H1 (cell line): ENCODE data around the gene ARHGEF16. TPM values are rescaled to one million over a fixed set of nuclear protein-coding genes. Genes with fewer than 3 reads are reported as not detected.

ENCODE experiments used
- SP4 ChIP-seq: IDR thresholded peaks from 2 replicates; pipeline ENCODE4 v1.6.1; 2012; ENCODE audit warnings: low read length, inconsistent platforms
- ZNF274 ChIP-seq: IDR thresholded peaks from 2 replicates; pipeline ENCODE4 v1.7.0; 2012; ENCODE audit warnings: low read length, borderline replicate concordance; ENCODE audit errors: extremely low read depth
- polyA plus RNA-seq, 7 experiments: library from polyadenylated mRNA; depleted of rRNA in 3 of 7; stranded (reverse) in 5 of 7; unstranded in 2 of 7; fragments of >200 nt in 5 of 7; fragments of 200-250 nt in 2 of 7; gene quantifications; 1 replicate in 5 of 7; 2 replicates in 1 of 7; 4 replicates in 1 of 7; pipeline versions ENCODE4 v1.2.1 to v1.2.3, GENCODE V29; 2011 to 2013; ENCODE audit warnings: missing spikeins in 2 of 7, mixed read lengths in 2 of 7
- total RNA-seq: library from RNA; stranded (reverse); fragmentation: NEBNext Ultra II Directional; extraction: Animal tissue kit (Norgen Biotek cat#: 25700); gene quantifications from 2 replicates; pipeline ENCODE4 v1.2.1, GENCODE V29; 2021

The ARHGEF16 gene
- total and polyA plus RNA-seq, 2 of the 8 experiments (the other 6 are each of a cell fraction or from before 2014, with no cell fraction given) = 18.3 to 20.7 TPM

DNA sequence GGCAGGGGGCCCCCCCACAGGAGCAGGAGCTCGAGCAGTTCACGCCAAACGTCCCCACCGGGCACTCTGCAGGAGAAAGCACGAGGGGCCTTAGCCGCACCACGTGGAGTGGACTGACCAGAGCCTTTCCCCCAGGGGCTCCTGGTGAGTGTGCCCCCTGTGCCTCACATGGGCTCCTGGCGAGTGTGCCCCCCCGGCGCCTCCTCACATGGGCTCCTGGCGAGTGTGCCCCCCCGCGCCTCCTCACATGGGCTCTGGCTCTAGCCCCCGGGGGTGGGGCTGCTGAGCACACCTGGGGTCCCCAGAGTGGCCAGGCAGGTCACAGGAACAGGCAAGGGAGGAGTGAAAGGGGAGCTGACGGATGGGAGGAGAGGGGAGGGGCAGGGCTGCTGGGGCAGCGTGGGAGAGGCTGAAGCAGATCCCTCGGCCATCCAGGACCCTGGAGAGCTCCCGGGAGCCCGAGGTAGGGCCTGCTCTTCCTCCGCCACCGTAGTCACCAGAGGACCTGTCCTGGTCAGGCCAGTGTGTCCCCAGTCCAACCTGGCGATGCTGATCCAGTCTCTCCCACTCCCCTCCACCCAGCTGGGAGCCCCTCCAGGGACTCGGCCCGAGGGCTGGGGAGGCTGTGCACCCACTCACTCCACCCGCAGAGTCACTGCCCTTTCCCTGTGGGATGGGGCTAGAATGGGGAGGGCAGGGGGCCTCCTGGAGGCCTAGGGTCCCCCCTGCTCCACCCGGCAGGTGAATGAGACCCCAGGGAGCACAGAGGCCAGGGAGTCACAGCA, 47.6 kb downstream of the ARHGEF16 start (continued):
- TF ChIP-seq SP4 = no peak
- TF ChIP-seq ZNF274 = no peak
